ENCODE data around the gene DNM2. TPM values are rescaled to one million over a fixed set of nuclear protein-coding genes. Genes with fewer than 3 reads are reported as not detected.

Gene DNM2
- total and polyA plus RNA-seq, 8 donors = 77.8 to 541 (median 277) TPM

GRCh38 chr19:10870955-10871603 lies 153.2 kb downstream of the DNM2 start, which contains the start of gene CARM1:
Gene CARM1, plus strand, starts transcription at chr19:10871553. Its CDS starts 150 bp downstream, at chr19:10871703.
- peak within 1 kb of the TSS; percentile 82 to 91 (median 83) for H3K27ac ChIP-seq
- WGBS, 5 donors = 0 to 1% (median 1%) methylated on average over 21 to 95 of the region's 99 CpGs; no CpG with 5 or more reads in 1 of the 5 donors
- intact Hi-C loops (cut with DNase I; ENCODE audit: low total_unique reads) = loop anchor here (10.0 kb wide), 1 partner anchor 54 kb away; the partner anchor contains the start of genes TIMM29 and YIPF2

DNA sequence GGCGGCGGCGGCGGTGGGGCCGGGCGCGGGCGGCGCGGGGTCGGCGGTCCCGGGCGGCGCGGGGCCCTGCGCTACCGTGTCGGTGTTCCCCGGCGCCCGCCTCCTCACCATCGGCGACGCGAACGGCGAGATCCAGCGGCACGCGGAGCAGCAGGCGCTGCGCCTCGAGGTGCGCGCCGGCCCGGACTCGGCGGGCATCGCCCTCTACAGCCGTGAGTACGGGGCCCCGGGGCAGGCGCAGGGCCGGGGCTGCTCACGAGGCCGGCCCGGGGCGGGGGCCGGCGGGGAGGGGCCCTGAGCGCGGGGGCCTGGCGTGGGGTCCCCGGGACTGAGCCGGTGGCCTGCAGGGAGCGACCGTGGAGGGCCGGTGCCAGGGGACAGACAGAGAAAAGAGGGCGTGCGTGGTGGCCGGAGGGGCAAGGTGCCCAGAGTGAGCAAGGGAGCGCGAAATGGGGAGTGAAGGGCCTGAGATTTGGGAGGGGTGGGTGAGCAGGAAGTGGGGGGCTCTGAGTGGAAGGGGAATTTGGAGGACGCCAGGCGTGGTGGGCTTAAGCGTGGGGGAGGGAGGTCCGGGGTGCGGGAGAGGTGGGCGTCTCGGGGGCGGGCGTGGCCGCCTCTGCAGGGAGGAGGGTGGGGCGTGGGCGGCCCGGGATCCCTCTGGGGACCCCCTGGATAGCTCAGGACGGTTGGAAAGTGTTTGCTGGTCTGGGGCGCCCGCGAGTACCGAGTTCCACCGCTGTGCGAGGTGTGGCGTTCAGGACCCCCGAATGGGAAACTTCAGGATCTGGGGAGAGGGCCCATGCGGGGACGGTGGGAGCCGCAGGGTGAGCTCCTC lies 154.0 kb downstream of the DNM2 start:
- H3K27me3 ChIP-seq = no peaks in the 10 kb centered on the region
- H3K27ac ChIP-seq = peak overlapping the region; percentile 64 to 91 (median 83)
- 0 to 1% (median 1%) methylated on average over 37 to 84 of the region's 90 CpGs for WGBS, 5 donors
- peaks cover 12 to 46% (median 44%) of the 10 kb centered on the region in 4 donors for H3K4me1 ChIP-seq
- H3K9me3 ChIP-seq = no peaks in the 10 kb centered on the region
- H3K36me3 ChIP-seq = no peaks in the 10 kb centered on the region
- peak overlapping the region; percentile 83 to 89 (median 86) for H3K4me3 ChIP-seq
- TF ChIP-seq POLR2AphosphoS5 (IDR thresholded peaks at IDR 0.05) (no peak), POLR2A (IDR thresholded peaks at IDR 0.05) (no peak), EP300 (IDR thresholded peaks at IDR 0.05) (no peak)
- TF ChIP-seq, protein P1, sequence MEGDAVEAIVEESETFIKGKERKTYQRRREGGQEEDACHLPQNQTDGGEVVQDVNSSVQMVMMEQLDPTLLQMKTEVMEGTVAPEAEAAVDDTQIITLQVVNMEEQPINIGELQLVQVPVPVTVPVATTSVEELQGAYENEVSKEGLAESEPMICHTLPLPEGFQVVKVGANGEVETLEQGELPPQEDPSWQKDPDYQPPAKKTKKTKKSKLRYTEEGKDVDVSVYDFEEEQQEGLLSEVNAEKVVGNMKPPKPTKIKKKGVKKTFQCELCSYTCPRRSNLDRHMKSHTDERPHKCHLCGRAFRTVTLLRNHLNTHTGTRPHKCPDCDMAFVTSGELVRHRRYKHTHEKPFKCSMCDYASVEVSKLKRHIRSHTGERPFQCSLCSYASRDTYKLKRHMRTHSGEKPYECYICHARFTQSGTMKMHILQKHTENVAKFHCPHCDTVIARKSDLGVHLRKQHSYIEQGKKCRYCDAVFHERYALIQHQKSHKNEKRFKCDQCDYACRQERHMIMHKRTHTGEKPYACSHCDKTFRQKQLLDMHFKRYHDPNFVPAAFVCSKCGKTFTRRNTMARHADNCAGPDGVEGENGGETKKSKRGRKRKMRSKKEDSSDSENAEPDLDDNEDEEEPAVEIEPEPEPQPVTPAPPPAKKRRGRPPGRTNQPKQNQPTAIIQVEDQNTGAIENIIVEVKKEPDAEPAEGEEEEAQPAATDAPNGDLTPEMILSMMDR (IDR thresholded peaks at IDR 0.05) = no peak
- intact Hi-C loops (cut with DNase I; ENCODE audit: low total_unique reads) = loop anchor here (10.0 kb wide), 1 partner anchor 53 kb away; the partner anchor contains the start of genes TIMM29 and YIPF2
- DNase-seq = peak; percentile 41 to 74

More at GRCh38 chr19:10870955-10871603, 153.2 kb downstream of the DNM2 start, which contains the start of gene CARM1:
- Histone ChIP-seq H3K4me3 (peak within 1 kb of the TSS; percentile 83 to 89 (median 86)), H3K9me3 (no peaks in the 10 kb centered on the region), H3K36me3 (no peaks in the 10 kb centered on the region), H3K27me3 (no peaks in the 10 kb centered on the region), H3K4me1 (peaks cover 8 to 38% (median 35%) of the 10 kb centered on the region in 4 donors)
- peak; percentile 100 for DNase-seq
- TF ChIP-seq EP300 (IDR thresholded peaks at IDR 0.05) (no peak), POLR2A (IDR thresholded peaks at IDR 0.05) (no peak), POLR2AphosphoS5 (IDR thresholded peaks at IDR 0.05) (peak in 2 of 3 donors; percentile 11 to 76)
- TF ChIP-seq, protein P1 (IDR thresholded peaks at IDR 0.05) = peak in 5 of 7 experiments; percentile 13 to 88 (median 49)

DNA sequence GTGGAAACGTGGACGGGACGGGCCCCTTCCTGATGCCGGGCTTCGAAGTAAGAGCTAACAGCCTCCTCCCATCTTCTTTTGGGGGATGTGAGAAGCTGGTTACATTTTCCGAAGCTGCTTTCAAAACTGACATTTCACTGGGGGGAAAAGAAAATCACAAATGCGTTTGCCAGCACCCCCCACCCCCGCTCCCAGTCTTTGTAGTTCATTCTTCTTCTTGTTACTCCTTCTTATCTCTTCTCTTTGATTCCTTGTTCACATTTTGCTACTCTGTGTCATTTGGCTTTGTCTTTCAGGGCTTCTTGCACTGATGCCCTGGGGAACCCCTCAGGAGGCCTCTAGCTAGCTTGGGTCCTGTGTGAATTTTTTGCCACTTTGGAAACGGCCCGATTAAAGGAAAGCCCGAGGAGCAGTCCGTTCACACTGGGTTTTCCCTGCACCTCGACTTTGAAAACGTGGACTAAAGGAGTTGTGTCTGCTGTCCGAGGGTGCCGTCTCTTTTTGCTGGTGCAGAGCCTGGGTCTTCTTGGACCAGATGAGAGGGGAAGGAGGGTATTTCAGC lies 154.7 kb downstream of the DNM2 start:
- H3K4me1 ChIP-seq = peaks cover 12 to 53% (median 50%) of the 10 kb centered on the region in 4 donors
- peak overlapping the region; percentile 83 to 89 (median 86) for H3K4me3 ChIP-seq
- intact Hi-C loops (cut with DNase I; ENCODE audit: low total_unique reads) = loop anchor here (10.0 kb wide), 1 partner anchor 52 kb away; the partner anchor contains the start of genes TIMM29 and YIPF2
- no peaks in the 10 kb centered on the region for H3K9me3 ChIP-seq
- H3K27ac ChIP-seq = peak overlapping the region; percentile 64 to 91 (median 83)
- no peaks in the 10 kb centered on the region for H3K36me3 ChIP-seq
- H3K27me3 ChIP-seq = no peaks in the 10 kb centered on the region
- TF ChIP-seq, protein P1 (IDR thresholded peaks at IDR 0.05) = no peak
- TF ChIP-seq POLR2A (IDR thresholded peaks at IDR 0.05) = no peak
- TF ChIP-seq POLR2AphosphoS5 (IDR thresholded peaks at IDR 0.05) = no peak
- TF ChIP-seq EP300 (IDR thresholded peaks at IDR 0.05) = no peak
- 8 to 12% (median 9%) methylated on average over 16 of the region's 16 CpGs for WGBS, 5 donors
- peak in 1 of 2 donors; percentile 30 for DNase-seq
